K562 (cell line): ENCODE data around the gene THOC1. TPM values are rescaled to one million over a fixed set of nuclear protein-coding genes. Genes with fewer than 3 reads are reported as not detected.
A peak's percentile ranks its signal among the peaks of the same experiment; 100 is the strongest.

Experiments used
- CBX1 ChIP-seq: sonication (generic); IDR thresholded peaks from 2 replicates; pipeline ENCODE4 v1.6.1; 2016; ENCODE audit warnings: antibody characterized with exemption, low read depth, mild to moderate bottlenecking
- CCNT2 ChIP-seq: IDR thresholded peaks from 2 replicates; pipeline ENCODE4 v1.6.1; 2011; ENCODE audit warnings: borderline replicate concordance, low read depth, mild to moderate bottlenecking, moderate library complexity, mixed read lengths, low read length; ENCODE audit not compliant: insufficient read length; ENCODE audit errors: extremely low read depth
- ELK3 ChIP-seq: fragments of 450-650 bp; formaldehyde crosslinking; IDR thresholded peaks from 2 replicates; pipeline ENCODE4 v1.4.0; 2020; ENCODE audit warnings: mild to moderate bottlenecking
- ESRRB ChIP-seq: fragments of 250-450 bp; sonication (Bioruptor Pico); IDR thresholded peaks from 2 replicates; pipeline ENCODE4 v1.5.0; 2020; ENCODE audit warnings: mild to moderate bottlenecking, moderate library complexity, borderline replicate concordance
- FOXJ3 ChIP-seq: sonication (generic); formaldehyde crosslinking; IDR thresholded peaks from 2 replicates; pipeline ENCODE4 v1.4.0; 2020; ENCODE audit warnings: mild to moderate bottlenecking, missing genetic modification reagents
- HCFC1 ChIP-seq: IDR thresholded peaks from 2 replicates; pipeline ENCODE4 v1.6.1; 2012; ENCODE audit warnings: low read depth, low read length, improper control_type of control experiment
- HMGXB4 ChIP-seq: sonication (generic); formaldehyde crosslinking; IDR thresholded peaks from 2 replicates; pipeline ENCODE4 v1.8.1; 2023; ENCODE audit warnings: mild to moderate bottlenecking, missing genetic modification reagents
- HNRNPL ChIP-seq: fragments of 200-400 bp; formaldehyde crosslinking; IDR thresholded peaks from 2 replicates; pipeline ENCODE4 v1.6.1; 2017; ENCODE audit warnings: low read depth, mild to moderate bottlenecking, low read length
- HNRNPLL ChIP-seq: fragments of 200-400 bp; formaldehyde crosslinking; IDR thresholded peaks from 2 replicates; pipeline ENCODE4 v1.6.1; 2017; ENCODE audit warnings: low read length, low read depth, mild to moderate bottlenecking; ENCODE audit not compliant: poor library complexity, severe bottlenecking
- MTA1 ChIP-seq: fragments of 450-650 bp; IDR thresholded peaks from 2 replicates; pipeline ENCODE4 v1.6.1; 2017; ENCODE audit warnings: borderline replicate concordance
- MXI1 ChIP-seq: IDR thresholded peaks from 2 replicates; pipeline ENCODE4 v1.6.1; 2011; ENCODE audit warnings: low read depth, mild to moderate bottlenecking, improper control_type of control experiment, low read length
- NFRKB ChIP-seq: fragments of 450-650 bp; IDR thresholded peaks from 2 replicates; pipeline ENCODE4 v1.6.1; 2016; ENCODE audit warnings: low read depth
- PHTF2 ChIP-seq: fragments of 250-450 bp; sonication (Bioruptor Pico); IDR thresholded peaks from 2 replicates; pipeline ENCODE4 v1.5.0; 2021; ENCODE audit warnings: mild to moderate bottlenecking
- POLR2H ChIP-seq: IDR thresholded peaks from 2 replicates; pipeline ENCODE4 v1.6.1; 2016; ENCODE audit warnings: missing genetic modification characterization, low read depth, mild to moderate bottlenecking, control low read depth, missing compliant biosample characterization, moderate library complexity
- SMARCA4 ChIP-seq: fragments of 450-650 bp; IDR thresholded peaks from 2 replicates; pipeline ENCODE4 v1.6.1; 2016
- SRSF3 ChIP-seq: fragments of 200-400 bp; formaldehyde crosslinking; IDR thresholded peaks from 2 replicates; pipeline ENCODE4 v1.6.1; 2016; ENCODE audit warnings: mild to moderate bottlenecking, low read length, moderate library complexity; ENCODE audit not compliant: insufficient read depth
- TFAP4 ChIP-seq: sonication (generic); formaldehyde crosslinking; IDR thresholded peaks from 2 replicates; pipeline ENCODE4 v1.8.0; 2022; ENCODE audit warnings: missing genetic modification reagents, mild to moderate bottlenecking, moderate library complexity, borderline replicate concordance
- ZKSCAN3 ChIP-seq: fragments of 250-450 bp; sonication (Bioruptor Pico); IDR thresholded peaks from 2 replicates; pipeline ENCODE4 v1.4.0; 2020
- ZNF41 ChIP-seq: fragments of 250-450 bp; sonication (Bioruptor Pico); conservative IDR thresholded peaks from 2 replicates; pipeline ENCODE4 v1.4.0; 2020; ENCODE audit warnings: mild to moderate bottlenecking
- ZNF655 ChIP-seq: fragments of 250-450 bp; sonication (Bioruptor Pico); IDR thresholded peaks from 2 replicates; pipeline ENCODE4 v1.5.0; 2021
- ZNF696 ChIP-seq: fragments of 250-450 bp; sonication (Bioruptor Pico); conservative IDR thresholded peaks from 2 replicates; pipeline ENCODE4 v1.4.0; 2020; ENCODE audit warnings: mild to moderate bottlenecking, moderate library complexity
- ZNF740 ChIP-seq, 3 experiments: fragments of 200-800 bp in 1 of 3; sonication (Bioruptor generic) in 1 of 3; sonication (generic) in 1 of 3; formaldehyde crosslinking in 1 of 3; IDR thresholded peaks; 2 replicates each; pipeline versions ENCODE4 v1.6.1 to v1.8.0; 2016 to 2022; ENCODE audit warnings: mild to moderate bottlenecking in 2 of 3, missing compliant biosample characterization in 2 of 3, missing genetic modification characterization in 2 of 3, missing genetic modification reagents in 1 of 3
- polyA plus RNA-seq, 8 experiments: library from polyadenylated mRNA; depleted of rRNA in 4 of 8; stranded (reverse) in 5 of 8; unstranded in 3 of 8; fragments of >200 nt; fragmentation: Nextera tagmentation in 2 of 8; fragmentation: Illumina TruSeq in 1 of 8; extraction: Ambion mirVana in 2 of 8; extraction: Trizol in 1 of 8; gene quantifications; 2 replicates each; pipeline versions ENCODE4 v1.2.1 to v1.2.3, GENCODE V29; 2011 to 2014; ENCODE audit warnings: inconsistent platforms in 1 of 8, missing spikeins in 1 of 8
- total RNA-seq, 7 experiments: library from RNA; depleted of rRNA in 6 of 7; stranded (reverse); fragments of >200 nt in 6 of 7; fragmentation: Illumina TruSeq in 2 of 7; extraction: Trizol in 2 of 7; gene quantifications; 2 replicates each; pipeline versions ENCODE4 v1.2.1 to v1.2.3, GENCODE V29; 2011 to 2021; ENCODE audit warnings: low replicate concordance in 1 of 7

The THOC1 gene
- total and polyA plus RNA-seq, 9 of the 15 experiments (the other 6 are each of a cell fraction or from before 2014, with no cell fraction given): 71.1 to 143 (median 107) TPM

GRCh38 chr18:267688-268552 lies at the start of gene THOC1 (continued):
- 0 out of 2 replicates have a peak, but pooled peaks have one; percentile 59 for TF ChIP-seq SRSF3
- peak; percentile 55 for TF ChIP-seq HNRNPLL
- TF ChIP-seq NFRKB: peak; percentile 91
- TF ChIP-seq PHTF2 (CRISPR knock-in tag): no peak
- no peak for TF ChIP-seq ZKSCAN3 (CRISPR knock-in tag)
- TF ChIP-seq HNRNPL: no peak
- TF ChIP-seq SMARCA4: peak; percentile 66
- TF ChIP-seq FOXJ3 (CRISPR knock-in tag): no peak
- peak; percentile 65; the same call in 1 of the 2 replicates for TF ChIP-seq MXI1
- peak; percentile 99 for TF ChIP-seq MTA1
- TF ChIP-seq POLR2H (tag): peak; percentile 90
- peak; percentile 85 for TF ChIP-seq ZNF740 (CRISPR knock-in tag; IDR thresholded peaks at IDR 0.05)
- TF ChIP-seq ZNF740 (tag; IDR thresholded peaks at IDR 0.05): no peak
- no peak for TF ChIP-seq ZNF41 (CRISPR knock-in tag)
- peak; percentile 89 for TF ChIP-seq HCFC1
- peak; percentile 50 for TF ChIP-seq CCNT2
- no peak for TF ChIP-seq ZNF696 (CRISPR knock-in tag)
- TF ChIP-seq ESRRB: no peak
- no peak for TF ChIP-seq ZNF655 (CRISPR knock-in tag)
- TF ChIP-seq TFAP4 (CRISPR knock-in tag): peak; percentile 94
- TF ChIP-seq ELK3 (CRISPR knock-in tag): no peak
- peak; percentile 67; the same call in 1 of the 2 replicates for TF ChIP-seq HMGXB4 (CRISPR knock-in tag)
- no peak for TF ChIP-seq CBX1
